Glutamatergic neuron (in vitro differentiated cells): ENCODE data around the gene OLFML2A. TPM values are rescaled to one million over a fixed set of nuclear protein-coding genes. Genes with fewer than 3 reads are reported as not detected.
A peak's percentile ranks its signal among the peaks of the same experiment; 100 is the strongest.

ENCODE experiments used
- DNase-seq: peaks from one replicate; pipeline ENCODE4 v3.0.0; 2022
- H3K27ac Mint-ChIP-seq: one replicate; pipeline ENCODE4 v1.8.0; 2020; ENCODE audit warnings: mild to moderate bottlenecking, mixed read lengths, inconsistent platforms; ENCODE audit not compliant: unreplicated experiment
- H3K27me3 Mint-ChIP-seq: one replicate; pipeline ENCODE4 v1.8.0; 2020; ENCODE audit warnings: mild to moderate bottlenecking, moderate library complexity, mixed read lengths, inconsistent platforms; ENCODE audit not compliant: unreplicated experiment
- H3K36me3 Mint-ChIP-seq: one replicate; pipeline ENCODE4 v1.8.0; 2020; ENCODE audit warnings: mild to moderate bottlenecking, mixed read lengths, inconsistent platforms; ENCODE audit not compliant: unreplicated experiment
- H3K4me1 Mint-ChIP-seq: one replicate; pipeline ENCODE4 v1.8.0; 2020; ENCODE audit warnings: mild to moderate bottlenecking, low read depth, mixed read lengths, inconsistent platforms; ENCODE audit not compliant: unreplicated experiment
- H3K4me3 Mint-ChIP-seq: one replicate; pipeline ENCODE4 v1.8.0; 2020; ENCODE audit warnings: mild to moderate bottlenecking, mixed read lengths, inconsistent platforms; ENCODE audit not compliant: unreplicated experiment
- H3K9me3 Mint-ChIP-seq: one replicate; pipeline ENCODE4 v1.8.0; 2020; ENCODE audit warnings: mild to moderate bottlenecking, moderate library complexity, mixed read lengths, inconsistent platforms; ENCODE audit not compliant: unreplicated experiment
- total RNA-seq: library from RNA; stranded (reverse); fragmentation: NEBNext Ultra II Directional; extraction: Animal tissue kit (Norgen Biotek cat#: 25700); gene quantifications from one replicate; pipeline ENCODE4 v1.2.1, GENCODE V29; 2021; ENCODE audit not compliant: unreplicated experiment
- TF ChIP-seq, protein P1 (sequence below): fragments of 200-600 bp; sonication (generic); IDR thresholded peaks from one replicate; pipeline ENCODE4 v1.5.0; 2021; ENCODE audit not compliant: partially characterized antibody, unreplicated experiment

The OLFML2A gene
- total RNA-seq, 1 donor from 2014 or later = not detected

DNA sequence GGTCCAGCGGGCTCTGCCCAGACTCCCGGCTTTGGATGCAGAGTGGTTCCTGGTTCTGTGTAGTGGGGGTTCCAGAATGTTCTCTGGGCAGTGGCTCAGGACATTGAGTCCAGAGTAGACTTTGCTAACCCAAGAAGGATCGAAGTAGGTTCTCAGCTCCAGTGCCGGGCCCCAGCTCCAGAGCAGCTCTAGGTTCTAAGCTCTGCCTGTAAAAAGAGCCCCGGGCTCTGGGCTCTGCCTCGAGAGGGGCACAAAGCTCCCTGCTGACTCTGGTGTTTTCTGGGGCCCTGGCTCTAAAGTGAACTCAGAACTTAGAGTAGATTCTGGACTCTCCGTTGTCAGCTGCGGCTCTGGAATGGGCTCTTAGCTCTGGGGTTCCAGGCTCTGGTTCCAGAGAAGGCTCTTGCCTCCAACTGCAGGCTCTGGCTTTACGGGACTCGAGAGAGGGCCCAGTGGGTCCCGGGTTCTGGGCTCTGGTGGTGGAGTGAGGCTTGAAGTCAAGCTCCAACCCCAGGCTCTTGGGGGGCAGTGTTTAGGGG lies 76.7 kb downstream of the OLFML2A start:
- H3K4me3 Mint-ChIP-seq = no peak overlapping the region
- H3K9me3 Mint-ChIP-seq = peaks cover 4% of the 10 kb centered on the region

DNA sequence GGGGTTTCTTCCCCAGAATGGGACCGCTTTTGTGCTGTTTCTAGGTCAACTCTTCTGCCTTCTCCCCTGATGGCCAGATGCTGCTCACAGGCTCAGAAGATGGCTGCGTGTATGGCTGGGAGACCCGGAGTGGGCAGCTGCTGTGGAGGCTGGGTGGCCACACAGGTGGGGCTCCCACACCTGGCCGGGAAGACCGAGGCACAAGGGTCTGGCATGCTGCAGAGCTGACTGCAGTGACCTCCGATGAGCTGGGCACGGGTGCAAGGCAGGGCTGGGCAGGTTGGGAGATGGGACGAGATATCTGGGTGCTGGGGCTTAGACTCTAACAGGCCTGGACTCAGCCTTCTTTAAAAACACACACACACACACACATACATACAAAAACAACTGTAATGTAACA lies 77.2 kb downstream of the OLFML2A start:
- Mint-ChIP-seq H3K27ac (no peak overlapping the region), H3K27me3 (peaks cover 2% of the 10 kb centered on the region), H3K4me1 (peaks cover 3% of the 10 kb centered on the region), H3K9me3 (peaks cover 4% of the 10 kb centered on the region), H3K36me3 (no peaks in the 10 kb centered on the region), H3K4me3 (no peak overlapping the region)
- DNase-seq = no peak
- TF ChIP-seq, protein P1, sequence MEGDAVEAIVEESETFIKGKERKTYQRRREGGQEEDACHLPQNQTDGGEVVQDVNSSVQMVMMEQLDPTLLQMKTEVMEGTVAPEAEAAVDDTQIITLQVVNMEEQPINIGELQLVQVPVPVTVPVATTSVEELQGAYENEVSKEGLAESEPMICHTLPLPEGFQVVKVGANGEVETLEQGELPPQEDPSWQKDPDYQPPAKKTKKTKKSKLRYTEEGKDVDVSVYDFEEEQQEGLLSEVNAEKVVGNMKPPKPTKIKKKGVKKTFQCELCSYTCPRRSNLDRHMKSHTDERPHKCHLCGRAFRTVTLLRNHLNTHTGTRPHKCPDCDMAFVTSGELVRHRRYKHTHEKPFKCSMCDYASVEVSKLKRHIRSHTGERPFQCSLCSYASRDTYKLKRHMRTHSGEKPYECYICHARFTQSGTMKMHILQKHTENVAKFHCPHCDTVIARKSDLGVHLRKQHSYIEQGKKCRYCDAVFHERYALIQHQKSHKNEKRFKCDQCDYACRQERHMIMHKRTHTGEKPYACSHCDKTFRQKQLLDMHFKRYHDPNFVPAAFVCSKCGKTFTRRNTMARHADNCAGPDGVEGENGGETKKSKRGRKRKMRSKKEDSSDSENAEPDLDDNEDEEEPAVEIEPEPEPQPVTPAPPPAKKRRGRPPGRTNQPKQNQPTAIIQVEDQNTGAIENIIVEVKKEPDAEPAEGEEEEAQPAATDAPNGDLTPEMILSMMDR = no peak

More for the DNA sequence above, 76.7 kb downstream of the OLFML2A start:
- H3K36me3 Mint-ChIP-seq = no peaks in the 10 kb centered on the region
- H3K27me3 Mint-ChIP-seq = no peaks in the 10 kb centered on the region
- TF ChIP-seq, protein P1 = no peak
- H3K27ac Mint-ChIP-seq = no peak overlapping the region
- DNase-seq = no peak
- H3K4me1 Mint-ChIP-seq = peaks cover 3% of the 10 kb centered on the region

DNA sequence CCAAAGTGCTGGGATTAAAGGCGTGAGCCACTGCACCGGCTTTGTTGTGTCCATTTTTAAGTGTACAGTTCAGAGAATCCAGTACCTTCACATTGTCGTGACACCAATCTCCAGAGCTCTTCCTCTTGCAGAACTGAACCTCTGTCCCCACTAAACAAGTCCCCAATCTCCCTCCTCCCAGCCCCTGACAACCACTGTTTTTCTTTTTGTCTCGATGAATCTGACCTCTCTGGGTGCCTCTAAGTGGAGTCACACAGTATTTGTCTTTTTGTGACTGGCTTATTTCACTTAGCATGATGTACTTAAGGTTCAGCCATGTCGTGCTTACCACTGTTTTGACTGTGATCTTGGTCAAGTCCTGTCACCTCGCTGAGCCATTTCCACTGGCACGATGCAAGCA lies 77.9 kb downstream of the OLFML2A start:
- TF ChIP-seq, protein P1 = no peak
- no peak for DNase-seq
- H3K27ac Mint-ChIP-seq = peak overlapping the region; percentile 56
- H3K4me1 Mint-ChIP-seq = peaks cover 3% of the 10 kb centered on the region
- H3K4me3 Mint-ChIP-seq = peak overlapping the region; percentile 26
- H3K36me3 Mint-ChIP-seq = no peaks in the 10 kb centered on the region
- H3K9me3 Mint-ChIP-seq = peaks cover 4% of the 10 kb centered on the region
- peaks cover 4% of the 10 kb centered on the region for H3K27me3 Mint-ChIP-seq

DNA sequence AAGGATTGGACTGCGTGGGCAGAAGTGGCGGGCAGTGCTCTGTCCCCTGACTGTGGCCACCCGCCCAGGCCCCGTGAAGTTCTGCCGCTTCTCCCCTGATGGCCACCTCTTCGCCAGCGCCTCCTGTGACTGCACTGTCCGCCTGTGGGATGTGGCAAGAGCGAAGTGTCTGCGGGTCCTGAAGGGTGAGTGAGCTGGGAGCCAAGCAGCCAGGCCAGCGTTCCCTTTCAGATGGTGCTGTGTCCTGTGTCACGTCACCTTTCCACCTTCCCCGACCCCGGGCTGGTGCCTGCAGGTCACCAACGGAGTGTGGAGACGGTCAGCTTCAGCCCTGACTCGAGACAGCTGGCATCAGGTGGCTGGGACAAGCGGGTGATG lies 78.6 kb downstream of the OLFML2A start:
- H3K36me3 Mint-ChIP-seq = no peaks in the 10 kb centered on the region
- no peak overlapping the region for H3K27ac Mint-ChIP-seq
- no peak for DNase-seq

More for the DNA sequence above, 78.6 kb downstream of the OLFML2A start:
- peaks cover 9% of the 10 kb centered on the region for H3K4me1 Mint-ChIP-seq
- H3K27me3 Mint-ChIP-seq = peaks cover 4% of the 10 kb centered on the region
- TF ChIP-seq, protein P1 = no peak
- no peak overlapping the region for H3K4me3 Mint-ChIP-seq
- peaks cover 6% of the 10 kb centered on the region for H3K9me3 Mint-ChIP-seq
